ENCODE data around the gene SLTM. TPM values are rescaled to one million over a fixed set of nuclear protein-coding genes. Genes with fewer than 3 reads are reported as not detected.

Gene SLTM
- polyA plus RNA-seq, 1 of the 3 experiments (the other 2 are of a cell fraction): 54.3 TPM

DNA sequence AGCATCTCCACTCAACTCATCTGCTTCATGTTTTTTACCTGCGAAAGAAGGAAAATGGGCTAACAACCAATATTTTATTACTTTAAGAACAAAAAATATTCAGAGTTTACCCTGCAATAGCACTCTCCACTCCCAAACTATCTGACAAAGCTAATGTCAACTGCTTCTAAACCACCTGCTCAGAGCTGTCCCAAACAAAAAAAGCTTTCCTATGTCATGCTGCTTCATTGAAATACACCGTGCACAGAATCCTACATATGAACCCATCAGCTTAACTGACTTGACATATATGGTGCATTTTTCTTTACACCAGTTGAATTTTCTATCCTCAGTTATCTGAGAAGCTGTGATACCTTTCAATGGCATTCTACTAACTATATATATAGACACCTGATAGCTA is 16.5 kb downstream of the SLTM start (continued):
- TF ChIP-seq, protein P1, sequence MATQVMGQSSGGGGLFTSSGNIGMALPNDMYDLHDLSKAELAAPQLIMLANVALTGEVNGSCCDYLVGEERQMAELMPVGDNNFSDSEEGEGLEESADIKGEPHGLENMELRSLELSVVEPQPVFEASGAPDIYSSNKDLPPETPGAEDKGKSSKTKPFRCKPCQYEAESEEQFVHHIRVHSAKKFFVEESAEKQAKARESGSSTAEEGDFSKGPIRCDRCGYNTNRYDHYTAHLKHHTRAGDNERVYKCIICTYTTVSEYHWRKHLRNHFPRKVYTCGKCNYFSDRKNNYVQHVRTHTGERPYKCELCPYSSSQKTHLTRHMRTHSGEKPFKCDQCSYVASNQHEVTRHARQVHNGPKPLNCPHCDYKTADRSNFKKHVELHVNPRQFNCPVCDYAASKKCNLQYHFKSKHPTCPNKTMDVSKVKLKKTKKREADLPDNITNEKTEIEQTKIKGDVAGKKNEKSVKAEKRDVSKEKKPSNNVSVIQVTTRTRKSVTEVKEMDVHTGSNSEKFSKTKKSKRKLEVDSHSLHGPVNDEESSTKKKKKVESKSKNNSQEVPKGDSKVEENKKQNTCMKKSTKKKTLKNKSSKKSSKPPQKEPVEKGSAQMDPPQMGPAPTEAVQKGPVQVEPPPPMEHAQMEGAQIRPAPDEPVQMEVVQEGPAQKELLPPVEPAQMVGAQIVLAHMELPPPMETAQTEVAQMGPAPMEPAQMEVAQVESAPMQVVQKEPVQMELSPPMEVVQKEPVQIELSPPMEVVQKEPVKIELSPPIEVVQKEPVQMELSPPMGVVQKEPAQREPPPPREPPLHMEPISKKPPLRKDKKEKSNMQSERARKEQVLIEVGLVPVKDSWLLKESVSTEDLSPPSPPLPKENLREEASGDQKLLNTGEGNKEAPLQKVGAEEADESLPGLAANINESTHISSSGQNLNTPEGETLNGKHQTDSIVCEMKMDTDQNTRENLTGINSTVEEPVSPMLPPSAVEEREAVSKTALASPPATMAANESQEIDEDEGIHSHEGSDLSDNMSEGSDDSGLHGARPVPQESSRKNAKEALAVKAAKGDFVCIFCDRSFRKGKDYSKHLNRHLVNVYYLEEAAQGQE (IDR thresholded peaks at IDR 0.05; ENCODE audit: low read depth, low read length): no peak
- TF ChIP-seq, protein P2, sequence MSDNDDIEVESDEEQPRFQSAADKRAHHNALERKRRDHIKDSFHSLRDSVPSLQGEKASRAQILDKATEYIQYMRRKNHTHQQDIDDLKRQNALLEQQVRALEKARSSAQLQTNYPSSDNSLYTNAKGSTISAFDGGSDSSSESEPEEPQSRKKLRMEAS (IDR thresholded peaks at IDR 0.05; ENCODE audit: low read depth): no peak
- TF ChIP-seq POLR2AphosphoS5 (IDR thresholded peaks at IDR 0.05; ENCODE audit: low read depth, low read length): no peak
- TF ChIP-seq, protein P3, sequence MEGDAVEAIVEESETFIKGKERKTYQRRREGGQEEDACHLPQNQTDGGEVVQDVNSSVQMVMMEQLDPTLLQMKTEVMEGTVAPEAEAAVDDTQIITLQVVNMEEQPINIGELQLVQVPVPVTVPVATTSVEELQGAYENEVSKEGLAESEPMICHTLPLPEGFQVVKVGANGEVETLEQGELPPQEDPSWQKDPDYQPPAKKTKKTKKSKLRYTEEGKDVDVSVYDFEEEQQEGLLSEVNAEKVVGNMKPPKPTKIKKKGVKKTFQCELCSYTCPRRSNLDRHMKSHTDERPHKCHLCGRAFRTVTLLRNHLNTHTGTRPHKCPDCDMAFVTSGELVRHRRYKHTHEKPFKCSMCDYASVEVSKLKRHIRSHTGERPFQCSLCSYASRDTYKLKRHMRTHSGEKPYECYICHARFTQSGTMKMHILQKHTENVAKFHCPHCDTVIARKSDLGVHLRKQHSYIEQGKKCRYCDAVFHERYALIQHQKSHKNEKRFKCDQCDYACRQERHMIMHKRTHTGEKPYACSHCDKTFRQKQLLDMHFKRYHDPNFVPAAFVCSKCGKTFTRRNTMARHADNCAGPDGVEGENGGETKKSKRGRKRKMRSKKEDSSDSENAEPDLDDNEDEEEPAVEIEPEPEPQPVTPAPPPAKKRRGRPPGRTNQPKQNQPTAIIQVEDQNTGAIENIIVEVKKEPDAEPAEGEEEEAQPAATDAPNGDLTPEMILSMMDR (IDR thresholded peaks at IDR 0.05): no peak

DNA sequence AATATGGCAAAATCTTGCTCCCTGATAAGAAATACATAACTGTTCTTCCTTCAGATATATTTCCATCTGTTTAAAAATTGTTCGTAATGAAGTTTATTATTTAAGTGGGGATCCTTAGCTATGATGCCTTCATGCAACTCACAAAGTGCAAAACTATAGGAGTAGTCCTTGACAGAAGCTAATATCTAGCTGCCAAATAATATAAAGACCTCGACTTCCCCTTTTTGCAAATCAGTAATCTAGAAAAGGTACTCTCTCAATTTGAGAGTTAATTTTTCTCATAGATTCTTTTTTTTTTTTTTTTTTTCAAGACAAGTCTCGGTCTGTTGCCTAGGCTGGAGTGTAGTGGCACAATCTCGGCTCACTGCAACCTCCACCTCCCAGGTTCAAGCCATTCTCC is 23.0 kb downstream of the SLTM start:
- WGBS (ENCODE audit: low lambda C conversion rate): 93% methylated on average over 4 of the region's 4 CpGs
- Histone ChIP-seq H2AFZ (ENCODE audit: low read depth) (no peak overlapping the region), H3K9me3 (no peaks in the 10 kb centered on the region), H3K4me2 (no peak overlapping the region), H3K27me3 (ENCODE audit: insufficient read depth) (no peaks in the 10 kb centered on the region), H3K4me1 (ENCODE audit: control insufficient read depth in 1 of 2, insufficient read depth in 2 of 2, low read depth in 1 of 2, low read length in 1 of 2) (peaks cover 0 to under 1% of the 10 kb centered on the region in 2 experiments; a peak in 1 of 4 replicates), H3K9ac (no peak overlapping the region), H3K79me2 (ENCODE audit: insufficient read depth) (peaks cover 81% of the 10 kb centered on the region), H3K27ac (ENCODE audit: low read depth in 2 of 2, low read length in 1 of 2) (no peak overlapping the region), H4K20me1 (ENCODE audit: insufficient read depth) (no peaks in the 10 kb centered on the region; the same call in 1 of the 2 replicates), H3K4me3 (ENCODE audit: low read depth in 2 of 2, low read length in 1 of 2) (no peak overlapping the region), H3K9me2 (no peaks in the 10 kb centered on the region), H3F3A (replicated peaks; ENCODE audit: insufficient read depth) (no peaks in the 10 kb centered on the region), H3K36me3 (replicated peaks in 1 of 2; ENCODE audit: control insufficient read depth in 1 of 2, insufficient read depth in 2 of 2, low read length in 1 of 2) (peaks cover 68 to 82% of the 10 kb centered on the region in 2 experiments)
- DNase-seq: no peak
- POLR2A ChIA-PET: no interaction called here
- CTCF ChIA-PET: interaction anchor here (0.8 kb wide), 1 partner anchor 596 kb away, joined by 3 read pairs; no protein-coding TSS in a partner anchor
- TF ChIP-seq, protein P4, sequence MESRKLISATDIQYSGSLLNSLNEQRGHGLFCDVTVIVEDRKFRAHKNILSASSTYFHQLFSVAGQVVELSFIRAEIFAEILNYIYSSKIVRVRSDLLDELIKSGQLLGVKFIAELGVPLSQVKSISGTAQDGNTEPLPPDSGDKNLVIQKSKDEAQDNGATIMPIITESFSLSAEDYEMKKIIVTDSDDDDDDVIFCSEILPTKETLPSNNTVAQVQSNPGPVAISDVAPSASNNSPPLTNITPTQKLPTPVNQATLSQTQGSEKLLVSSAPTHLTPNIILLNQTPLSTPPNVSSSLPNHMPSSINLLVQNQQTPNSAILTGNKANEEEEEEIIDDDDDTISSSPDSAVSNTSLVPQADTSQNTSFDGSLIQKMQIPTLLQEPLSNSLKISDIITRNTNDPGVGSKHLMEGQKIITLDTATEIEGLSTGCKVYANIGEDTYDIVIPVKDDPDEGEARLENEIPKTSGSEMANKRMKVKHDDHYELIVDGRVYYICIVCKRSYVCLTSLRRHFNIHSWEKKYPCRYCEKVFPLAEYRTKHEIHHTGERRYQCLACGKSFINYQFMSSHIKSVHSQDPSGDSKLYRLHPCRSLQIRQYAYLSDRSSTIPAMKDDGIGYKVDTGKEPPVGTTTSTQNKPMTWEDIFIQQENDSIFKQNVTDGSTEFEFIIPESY (IDR thresholded peaks at IDR 0.05; ENCODE audit: borderline replicate concordance, low read depth): no peak
- TF ChIP-seq RAD21 (IDR thresholded peaks at IDR 0.05; ENCODE audit: low read length): no peak
- no peak for TF ChIP-seq NFIC (IDR thresholded peaks at IDR 0.05; ENCODE audit: borderline replicate concordance)
- TF ChIP-seq NRF1 (IDR thresholded peaks at IDR 0.05; ENCODE audit: low read depth, low read length): no peak
- TF ChIP-seq JUND (IDR thresholded peaks at IDR 0.05): no peak
- no peak for TF ChIP-seq MEF2A (IDR thresholded peaks at IDR 0.05; ENCODE audit: borderline replicate concordance, low read depth)
- TF ChIP-seq YY1 (IDR thresholded peaks at IDR 0.05; ENCODE audit: low read depth): no peak
- TF ChIP-seq, protein P3 (IDR thresholded peaks at IDR 0.05): no peak
- TF ChIP-seq RFX5 (IDR thresholded peaks at IDR 0.05; ENCODE audit: low read length): no peak
- TF ChIP-seq MXI1 (IDR thresholded peaks at IDR 0.05; ENCODE audit: low read depth, low read length): no peak
- TF ChIP-seq, protein P5, sequence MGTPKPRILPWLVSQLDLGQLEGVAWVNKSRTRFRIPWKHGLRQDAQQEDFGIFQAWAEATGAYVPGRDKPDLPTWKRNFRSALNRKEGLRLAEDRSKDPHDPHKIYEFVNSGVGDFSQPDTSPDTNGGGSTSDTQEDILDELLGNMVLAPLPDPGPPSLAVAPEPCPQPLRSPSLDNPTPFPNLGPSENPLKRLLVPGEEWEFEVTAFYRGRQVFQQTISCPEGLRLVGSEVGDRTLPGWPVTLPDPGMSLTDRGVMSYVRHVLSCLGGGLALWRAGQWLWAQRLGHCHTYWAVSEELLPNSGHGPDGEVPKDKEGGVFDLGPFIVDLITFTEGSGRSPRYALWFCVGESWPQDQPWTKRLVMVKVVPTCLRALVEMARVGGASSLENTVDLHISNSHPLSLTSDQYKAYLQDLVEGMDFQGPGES (IDR thresholded peaks at IDR 0.05; ENCODE audit: low read depth, low read length): no peak
- TF ChIP-seq TEAD4 (IDR thresholded peaks at IDR 0.05; ENCODE audit: borderline replicate concordance, insufficient read depth): no peak
- no peak for TF ChIP-seq GABPA (IDR thresholded peaks at IDR 0.05; ENCODE audit: low read depth)
- no peak for TF ChIP-seq POLR2AphosphoS5 (IDR thresholded peaks at IDR 0.05; ENCODE audit: low read depth, low read length)
- no peak for TF ChIP-seq CHD2 (IDR thresholded peaks at IDR 0.05; ENCODE audit: low read length, partially characterized antibody)
- no peak for TF ChIP-seq EZH2phosphoT487 (IDR thresholded peaks at IDR 0.05; ENCODE audit: borderline replicate concordance, low read depth)
- TF ChIP-seq, protein P6, sequence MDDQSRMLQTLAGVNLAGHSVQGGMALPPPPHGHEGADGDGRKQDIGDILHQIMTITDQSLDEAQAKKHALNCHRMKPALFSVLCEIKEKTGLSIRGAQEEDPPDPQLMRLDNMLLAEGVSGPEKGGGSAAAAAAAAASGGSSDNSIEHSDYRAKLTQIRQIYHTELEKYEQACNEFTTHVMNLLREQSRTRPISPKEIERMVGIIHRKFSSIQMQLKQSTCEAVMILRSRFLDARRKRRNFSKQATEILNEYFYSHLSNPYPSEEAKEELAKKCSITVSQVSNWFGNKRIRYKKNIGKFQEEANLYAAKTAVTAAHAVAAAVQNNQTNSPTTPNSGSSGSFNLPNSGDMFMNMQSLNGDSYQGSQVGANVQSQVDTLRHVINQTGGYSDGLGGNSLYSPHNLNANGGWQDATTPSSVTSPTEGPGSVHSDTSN (IDR thresholded peaks at IDR 0.05): no peak
